Activated T-helper 1 cell treated with anti-CD3 and anti-CD28 coated beads, Interleukin-12 subunit alpha, Interleukin-12 subunit beta, Interleukin-2, Interleukin-4 antibody, amounts not matched to agents 30 ng/mL and 10 ng/mL and 1 ng/mL, durations not matched to agents 14 hours and 24 hours and 36 hours (primary cell): ENCODE data around the gene EYA2. TPM values are rescaled to one million over a fixed set of nuclear protein-coding genes. Genes with fewer than 3 reads are reported as not detected.
"Not testable (repeated sequence)": the region's sequence is repeated elsewhere in the genome, so short reads cannot be mapped to it uniquely, and the experiment has no call there.

Source experiments
- DNase-seq: peaks from one replicate; pipeline ENCODE4 v3.0.0; 2021; ENCODE audit warnings: low spot score
- H3K27ac Mint-ChIP-seq: one replicate; pipeline ENCODE4 v1.8.0; 2021; ENCODE audit warnings: mild to moderate bottlenecking, mixed read lengths
- H3K27me3 Mint-ChIP-seq: one replicate; pipeline ENCODE4 v1.8.0; 2022; ENCODE audit warnings: mild to moderate bottlenecking, moderate library complexity, mixed read lengths; ENCODE audit not compliant: insufficient read depth
- H3K36me3 Mint-ChIP-seq: one replicate; pipeline ENCODE4 v1.8.0; 2021; ENCODE audit warnings: low read depth, mixed read lengths
- H3K4me1 Mint-ChIP-seq: one replicate; pipeline ENCODE4 v1.8.0; 2021; ENCODE audit warnings: low read depth, mixed read lengths
- H3K4me3 Mint-ChIP-seq: one replicate; pipeline ENCODE4 v1.8.0; 2021; ENCODE audit warnings: mild to moderate bottlenecking, moderate library complexity, mixed read lengths
- H3K9me3 Mint-ChIP-seq: one replicate; pipeline ENCODE4 v1.8.0; 2021; ENCODE audit warnings: mixed read lengths
- intact Hi-C: fragments of 100-400 bp; cut with micrococcal nuclease; formaldehyde crosslinking; loops from one replicate; pipeline ENCODE4 v1.15.1; 2024
- total RNA-seq: library from RNA; stranded (reverse); gene quantifications from 2 replicates; pipeline ENCODE4 v1.2.3, GENCODE V29; 2022

The EYA2 gene
- total RNA-seq, 1 donor from 2014 or later, result not detected

- H3K9me3 Mint-ChIP-seq, H3K36me3 Mint-ChIP-seq, H3K4me3 Mint-ChIP-seq, H3K4me1 Mint-ChIP-seq, intact Hi-C loops, DNase-seq, H3K27ac Mint-ChIP-seq, H3K27me3 Mint-ChIP-seq: not testable (repeated sequence)
These were observed 28.2 kb downstream of the EYA2 start for GRCh38 chr20:46922841-46923240.

GRCh38 chr20:46923550-46923949 is 28.9 kb downstream of the EYA2 start:
- Mint-ChIP-seq H3K4me1 (no peaks in the 10 kb centered on the region), H3K4me3 (no peak overlapping the region), H3K27me3 (peaks cover 6% of the 10 kb centered on the region), H3K27ac (no peak overlapping the region), H3K9me3 (no peaks in the 10 kb centered on the region), H3K36me3 (no peaks in the 10 kb centered on the region)
- intact Hi-C loops, result no loop called here
- no peak for DNase-seq

GRCh38 chr20:46928580-46929132 is 34.0 kb downstream of the EYA2 start:
- Mint-ChIP-seq H3K27me3 (peaks cover 9% of the 10 kb centered on the region), H3K4me1 (no peaks in the 10 kb centered on the region), H3K4me3 (no peak overlapping the region), H3K9me3 (no peaks in the 10 kb centered on the region), H3K36me3 (no peaks in the 10 kb centered on the region), H3K27ac (no peak overlapping the region)
- intact Hi-C loops, result no loop called here
- no peak for DNase-seq

GRCh38 chr20:46929902-46930301 is 35.3 kb downstream of the EYA2 start:
- H3K27ac Mint-ChIP-seq, result no peak overlapping the region
- no peak for DNase-seq
- H3K36me3 Mint-ChIP-seq, result no peaks in the 10 kb centered on the region

GRCh38 chr20:46930640-46931339 is 36.1 kb downstream of the EYA2 start:
- no peak overlapping the region for H3K27ac Mint-ChIP-seq
- DNase-seq, result no peak

More at GRCh38 chr20:46929902-46930301, 35.3 kb downstream of the EYA2 start:
- Mint-ChIP-seq H3K4me3 (no peak overlapping the region), H3K9me3 (no peaks in the 10 kb centered on the region), H3K27me3 (peaks cover 9% of the 10 kb centered on the region), H3K4me1 (no peaks in the 10 kb centered on the region)
- intact Hi-C loops, result no loop called here

GRCh38 chr20:46931699-46932098 is 37.1 kb downstream of the EYA2 start:
- intact Hi-C loops, result no loop called here

More at GRCh38 chr20:46930640-46931339, 36.1 kb downstream of the EYA2 start:
- H3K4me1 Mint-ChIP-seq, result no peaks in the 10 kb centered on the region
- no peaks in the 10 kb centered on the region for H3K9me3 Mint-ChIP-seq
- H3K27me3 Mint-ChIP-seq, result peaks cover 9% of the 10 kb centered on the region
- intact Hi-C loops, result no loop called here
- no peak overlapping the region for H3K4me3 Mint-ChIP-seq
- no peaks in the 10 kb centered on the region for H3K36me3 Mint-ChIP-seq

GRCh38 chr20:46932439-46932838 is 37.8 kb downstream of the EYA2 start:
- H3K36me3 Mint-ChIP-seq, intact Hi-C loops, DNase-seq, H3K9me3 Mint-ChIP-seq, H3K4me3 Mint-ChIP-seq, H3K4me1 Mint-ChIP-seq, H3K27ac Mint-ChIP-seq, H3K27me3 Mint-ChIP-seq: not testable (repeated sequence)

More at GRCh38 chr20:46931699-46932098, 37.1 kb downstream of the EYA2 start:
- H3K4me1 Mint-ChIP-seq, result no peaks in the 10 kb centered on the region
- no peaks in the 10 kb centered on the region for H3K36me3 Mint-ChIP-seq
- no peaks in the 10 kb centered on the region for H3K9me3 Mint-ChIP-seq
- no peak overlapping the region for H3K4me3 Mint-ChIP-seq
- H3K27me3 Mint-ChIP-seq, result peaks cover 9% of the 10 kb centered on the region
- no peak overlapping the region for H3K27ac Mint-ChIP-seq
- no peak for DNase-seq

GRCh38 chr20:46933150-46933549 is 38.5 kb downstream of the EYA2 start:
- H3K27me3 Mint-ChIP-seq, result peaks cover 9% of the 10 kb centered on the region
- H3K4me3 Mint-ChIP-seq, result no peak overlapping the region
- H3K27ac Mint-ChIP-seq, result no peak overlapping the region
- H3K4me1 Mint-ChIP-seq, result no peaks in the 10 kb centered on the region
- no peaks in the 10 kb centered on the region for H3K36me3 Mint-ChIP-seq
- no peak for DNase-seq
- H3K9me3 Mint-ChIP-seq, result no peaks in the 10 kb centered on the region
- intact Hi-C loops, result no loop called here

- intact Hi-C loops, result no loop called here
- Mint-ChIP-seq H3K36me3 (no peaks in the 10 kb centered on the region), H3K4me1 (no peaks in the 10 kb centered on the region), H3K27ac (no peak overlapping the region), H3K27me3 (peaks cover 5% of the 10 kb centered on the region), H3K9me3 (no peaks in the 10 kb centered on the region), H3K4me3 (no peak overlapping the region)
- no peak for DNase-seq
These were observed 40.2 kb downstream of the EYA2 start for GRCh38 chr20:46934746-46935287.

- no peak overlapping the region for H3K4me3 Mint-ChIP-seq
- no peaks in the 10 kb centered on the region for H3K36me3 Mint-ChIP-seq
- DNase-seq, result no peak
- H3K4me1 Mint-ChIP-seq, result no peaks in the 10 kb centered on the region
- intact Hi-C loops, result no loop called here
- H3K9me3 Mint-ChIP-seq, result no peaks in the 10 kb centered on the region
- H3K27ac Mint-ChIP-seq, result no peak overlapping the region
- peaks cover 2% of the 10 kb centered on the region for H3K27me3 Mint-ChIP-seq
These were observed 40.9 kb downstream of the EYA2 start for GRCh38 chr20:46935394-46936017.

- H3K27me3 Mint-ChIP-seq, result peaks cover 6% of the 10 kb centered on the region
- H3K9me3 Mint-ChIP-seq, result no peaks in the 10 kb centered on the region
- H3K4me1 Mint-ChIP-seq, result no peaks in the 10 kb centered on the region
- H3K27ac Mint-ChIP-seq, result no peak overlapping the region
- DNase-seq, result no peak
- no peaks in the 10 kb centered on the region for H3K36me3 Mint-ChIP-seq
- H3K4me3 Mint-ChIP-seq, result no peak overlapping the region
- intact Hi-C loops, result no loop called here
These were observed 41.9 kb downstream of the EYA2 start for GRCh38 chr20:46936415-46937156.

GRCh38 chr20:46937157-46937523 is 42.5 kb downstream of the EYA2 start:
- DNase-seq, result no peak
- no peak overlapping the region for H3K27ac Mint-ChIP-seq
- peaks cover 7% of the 10 kb centered on the region for H3K27me3 Mint-ChIP-seq
- H3K4me1 Mint-ChIP-seq, result no peaks in the 10 kb centered on the region
- H3K36me3 Mint-ChIP-seq, result no peaks in the 10 kb centered on the region
- H3K4me3 Mint-ChIP-seq, result no peak overlapping the region
- H3K9me3 Mint-ChIP-seq, result no peaks in the 10 kb centered on the region
- intact Hi-C loops, result no loop called here
